ENCODE data around the gene CXCL10. TPM values are rescaled to one million over a fixed set of nuclear protein-coding genes. Genes with fewer than 3 reads are reported as not detected.

CXCL10 gene
- 7.1 TPM for polyA plus RNA-seq (2012; ENCODE audit: low read depth, missing spikeins)

GRCh38 chr4:76023389-76023788, at the start of gene CXCL10:
TSS of gene CXCL10 (minus strand) at chr4:76023497. CDS start at chr4:76023431, 66 bp downstream.
- no peak for DNase-seq (ENCODE audit: insufficient read length, low spot score)
- FAIRE-seq = peak; percentile 35
- TF ChIP-seq SPI1 (IDR thresholded peaks at IDR 0.05; ENCODE audit: low read depth, low read length) = 0 out of 2 replicates have a peak, but pooled peaks have one; percentile 5
- TF ChIP-seq POLR2AphosphoS5 (IDR thresholded peaks at IDR 0.05; ENCODE audit: low read depth, low read length) = no peak
- no peak for TF ChIP-seq PAX5 (IDR thresholded peaks at IDR 0.05; ENCODE audit: insufficient read depth, low read length, severe bottlenecking)

GRCh38 chr4:76072760-76073159, 49.5 kb upstream of the CXCL10 start:
- FAIRE-seq (no peak), DNase-seq (ENCODE audit: insufficient read length, low spot score) (no peak)
- TF ChIP-seq POLR2AphosphoS5 (IDR thresholded peaks at IDR 0.05; ENCODE audit: low read depth, low read length) (no peak), POLR2A (IDR thresholded peaks at IDR 0.05; ENCODE audit: low read depth, low read length) (no peak), PAX5 (IDR thresholded peaks at IDR 0.05; ENCODE audit: insufficient read depth, low read length, severe bottlenecking) (no peak), SPI1 (IDR thresholded peaks at IDR 0.05; ENCODE audit: low read depth, low read length) (no peak), TAF1 (IDR thresholded peaks at IDR 0.05; ENCODE audit: low read depth, low read length) (no peak), POU2F2 (IDR thresholded peaks at IDR 0.05; ENCODE audit: low read depth, low read length) (no peak)

DNA sequence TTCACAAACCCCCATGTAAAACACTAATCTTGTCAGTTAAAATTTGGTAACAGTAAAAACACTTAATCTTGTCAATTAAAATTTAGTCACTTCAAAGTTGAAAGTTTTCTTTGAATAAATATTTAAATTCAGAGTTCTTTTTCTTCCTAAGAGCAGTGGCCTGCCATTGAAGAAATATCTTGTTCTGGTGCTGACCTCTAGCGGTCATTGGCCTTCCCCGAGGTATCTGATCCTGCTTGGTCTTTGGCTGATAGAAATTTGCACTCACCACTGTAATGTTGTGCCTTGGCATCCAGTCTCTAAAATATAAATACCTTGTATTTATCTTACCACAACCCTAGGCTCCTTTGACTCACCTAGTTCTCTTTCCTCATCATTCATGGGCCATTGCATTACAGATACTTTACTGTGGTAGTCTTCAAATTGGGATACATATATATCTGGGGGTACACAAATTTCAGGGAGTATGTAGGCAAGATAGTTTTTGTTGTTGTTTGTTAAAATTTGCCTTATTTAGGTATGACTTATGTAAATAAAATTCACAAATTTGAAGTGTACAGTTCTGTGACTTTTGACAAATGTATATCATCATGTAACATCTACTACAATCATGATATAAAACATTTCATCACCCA, 44.5 kb upstream of the CXCL10 start:
- DNase-seq (ENCODE audit: insufficient read length, low spot score) (peak; percentile 32), FAIRE-seq (peak; percentile 92)
- TF ChIP-seq POU2F2 (IDR thresholded peaks at IDR 0.05; ENCODE audit: low read depth, low read length) = no peak
- no peak for TF ChIP-seq TAF1 (IDR thresholded peaks at IDR 0.05; ENCODE audit: low read depth, low read length)
- no peak for TF ChIP-seq POLR2AphosphoS5 (IDR thresholded peaks at IDR 0.05; ENCODE audit: low read depth, low read length)
- no peak for TF ChIP-seq POLR2A (IDR thresholded peaks at IDR 0.05; ENCODE audit: low read depth, low read length)

DNA sequence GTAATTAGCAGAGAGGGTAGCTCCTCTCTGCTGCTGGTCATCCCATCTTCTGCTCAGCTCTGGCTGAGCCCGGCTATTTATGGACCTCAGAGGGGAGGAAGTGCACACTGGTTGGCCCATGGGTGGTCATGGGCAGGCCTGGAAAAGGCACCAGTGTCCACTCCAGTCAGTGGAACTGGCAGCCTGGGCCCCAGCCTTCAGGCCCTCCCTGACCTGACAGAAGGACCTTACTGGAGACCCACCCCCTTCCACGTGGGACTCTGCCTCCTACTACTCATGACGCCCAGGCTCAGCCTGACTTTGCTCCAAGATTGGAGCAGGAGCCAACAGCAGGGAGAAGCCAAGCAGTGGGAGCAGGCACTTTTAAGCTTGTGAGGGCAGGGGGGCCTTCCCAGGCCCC, 43.2 kb upstream of the CXCL10 start:
- TF ChIP-seq TAF1 (IDR thresholded peaks at IDR 0.05; ENCODE audit: low read depth, low read length) = no peak
- no peak for TF ChIP-seq SPI1 (IDR thresholded peaks at IDR 0.05; ENCODE audit: low read depth, low read length)
- TF ChIP-seq POLR2A (IDR thresholded peaks at IDR 0.05; ENCODE audit: low read depth, low read length) = no peak
- no peak for TF ChIP-seq POU2F2 (IDR thresholded peaks at IDR 0.05; ENCODE audit: low read depth, low read length)
- no peak for TF ChIP-seq POLR2AphosphoS5 (IDR thresholded peaks at IDR 0.05; ENCODE audit: low read depth, low read length)
- no peak for TF ChIP-seq PAX5 (IDR thresholded peaks at IDR 0.05; ENCODE audit: insufficient read depth, low read length, severe bottlenecking)
- FAIRE-seq (no peak), DNase-seq (ENCODE audit: insufficient read length, low spot score) (no peak)

DNA sequence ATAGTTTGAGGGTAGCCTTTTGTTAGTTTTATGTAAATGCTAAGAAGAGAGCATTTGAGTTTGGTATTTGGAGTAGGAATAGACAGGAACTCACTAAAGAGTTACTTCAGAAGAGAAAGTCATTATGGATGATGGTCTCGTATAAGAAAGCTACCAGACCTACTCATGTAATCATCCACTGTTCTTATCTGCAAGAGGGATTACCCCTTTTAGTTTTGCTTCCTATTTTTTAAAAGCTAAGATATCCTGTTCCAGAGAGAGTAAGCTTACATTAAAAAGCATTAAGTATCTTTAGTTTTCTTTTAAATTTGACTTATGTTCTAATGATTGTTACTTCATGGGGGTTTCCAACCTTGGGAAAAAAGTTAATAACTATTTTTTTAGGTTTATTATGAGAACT, 38.7 kb upstream of the CXCL10 start:
- FAIRE-seq = peak; percentile 5
- DNase-seq (ENCODE audit: insufficient read length, low spot score) = no peak
- TF ChIP-seq SPI1 (IDR thresholded peaks at IDR 0.05; ENCODE audit: low read depth, low read length) = peak; percentile 37; the same call in 1 of the 2 replicates
- no peak for TF ChIP-seq TAF1 (IDR thresholded peaks at IDR 0.05; ENCODE audit: low read depth, low read length)

GRCh38 chr4:76061421-76061820, 38.1 kb upstream of the CXCL10 start:
- DNase-seq (ENCODE audit: insufficient read length, low spot score) (no peak), FAIRE-seq (no peak)
- TF ChIP-seq TAF1 (IDR thresholded peaks at IDR 0.05; ENCODE audit: low read depth, low read length) (no peak), POLR2A (IDR thresholded peaks at IDR 0.05; ENCODE audit: low read depth, low read length) (no peak), POU2F2 (IDR thresholded peaks at IDR 0.05; ENCODE audit: low read depth, low read length) (no peak), SPI1 (IDR thresholded peaks at IDR 0.05; ENCODE audit: low read depth, low read length) (no peak), POLR2AphosphoS5 (IDR thresholded peaks at IDR 0.05; ENCODE audit: low read depth, low read length) (no peak), PAX5 (IDR thresholded peaks at IDR 0.05; ENCODE audit: insufficient read depth, low read length, severe bottlenecking) (no peak)

DNA sequence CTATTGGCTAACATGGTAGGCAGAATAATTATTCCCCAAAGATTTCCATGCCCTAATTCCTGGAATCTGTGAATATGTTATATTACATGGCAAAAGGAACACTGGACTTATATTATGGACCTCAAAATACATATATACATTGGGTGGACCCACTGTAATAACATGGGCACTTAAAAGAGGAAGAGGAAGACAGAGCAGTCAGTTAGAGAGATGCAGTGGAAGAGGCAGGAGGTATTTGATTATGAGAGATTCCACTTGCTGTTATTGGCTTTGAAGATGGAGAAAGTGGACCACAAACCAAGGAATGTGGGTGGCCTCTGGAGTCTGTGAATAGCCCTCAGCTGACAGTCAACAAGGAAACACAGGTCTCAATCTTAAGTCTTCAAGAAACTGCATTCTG, 37.2 kb upstream of the CXCL10 start:
- DNase-seq (ENCODE audit: insufficient read length, low spot score) (no peak), FAIRE-seq (peak; percentile 35)
- no peak for TF ChIP-seq POLR2A (IDR thresholded peaks at IDR 0.05; ENCODE audit: low read depth, low read length)
- TF ChIP-seq PAX5 (IDR thresholded peaks at IDR 0.05; ENCODE audit: insufficient read depth, low read length, severe bottlenecking) = no peak
- peak; percentile 54; the same call in 1 of the 2 replicates for TF ChIP-seq SPI1 (IDR thresholded peaks at IDR 0.05; ENCODE audit: low read depth, low read length)

DNA sequence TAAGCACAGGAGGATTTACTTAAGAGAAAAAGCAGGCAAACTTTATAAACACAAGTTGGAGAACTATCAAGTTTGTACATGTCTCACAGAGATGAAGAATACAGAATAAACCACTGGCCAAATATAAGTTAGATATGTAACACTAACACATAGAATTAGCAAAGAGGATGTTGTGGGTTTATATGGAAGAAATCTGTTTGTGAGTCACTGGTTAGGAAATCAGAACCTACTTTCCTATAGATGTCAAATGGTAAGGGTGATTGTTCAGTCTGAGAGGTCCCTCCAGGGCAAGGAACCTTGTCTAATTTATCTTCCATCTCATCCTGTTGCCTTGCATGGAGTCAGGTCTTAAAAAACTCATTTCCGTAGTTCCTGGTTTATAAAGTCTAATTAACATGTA, 36.5 kb upstream of the CXCL10 start:
- TF ChIP-seq PAX5 (IDR thresholded peaks at IDR 0.05; ENCODE audit: insufficient read depth, low read length, severe bottlenecking) (no peak), SPI1 (IDR thresholded peaks at IDR 0.05; ENCODE audit: low read depth, low read length) (no peak), TAF1 (IDR thresholded peaks at IDR 0.05; ENCODE audit: low read depth, low read length) (no peak), POLR2AphosphoS5 (IDR thresholded peaks at IDR 0.05; ENCODE audit: low read depth, low read length) (no peak), POLR2A (IDR thresholded peaks at IDR 0.05; ENCODE audit: low read depth, low read length) (no peak)
- FAIRE-seq (peak; percentile 64), DNase-seq (ENCODE audit: insufficient read length, low spot score) (no peak)

GRCh38 chr4:76058888-76059426, 35.7 kb upstream of the CXCL10 start:
- DNase-seq (ENCODE audit: insufficient read length, low spot score) = no peak
- TF ChIP-seq POU2F2 (IDR thresholded peaks at IDR 0.05; ENCODE audit: low read depth, low read length) (no peak), SPI1 (IDR thresholded peaks at IDR 0.05; ENCODE audit: low read depth, low read length) (no peak), PAX5 (IDR thresholded peaks at IDR 0.05; ENCODE audit: insufficient read depth, low read length, severe bottlenecking) (no peak), POLR2AphosphoS5 (IDR thresholded peaks at IDR 0.05; ENCODE audit: low read depth, low read length) (no peak), POLR2A (IDR thresholded peaks at IDR 0.05; ENCODE audit: low read depth, low read length) (no peak), TAF1 (IDR thresholded peaks at IDR 0.05; ENCODE audit: low read depth, low read length) (no peak)
- peak; percentile 20 for FAIRE-seq

DNA sequence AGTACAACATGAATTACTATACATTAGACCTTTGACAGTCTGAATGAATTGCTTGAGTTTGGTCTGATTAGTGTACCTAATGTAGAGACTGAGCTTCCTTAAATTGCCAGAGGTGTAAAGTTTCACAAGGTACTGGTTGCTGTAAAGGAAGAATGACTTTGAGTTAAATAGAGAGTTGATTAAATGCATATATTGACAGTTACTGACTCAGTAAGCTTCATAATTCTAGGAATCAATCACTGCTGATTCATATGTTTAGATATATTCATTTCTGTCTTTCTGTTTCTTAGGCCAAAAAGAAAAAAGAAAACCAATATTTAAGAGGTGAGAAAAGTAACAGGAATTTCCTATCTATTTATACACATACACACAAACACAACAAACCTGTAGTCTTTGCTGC, 35.0 kb upstream of the CXCL10 start:
- TF ChIP-seq POLR2A (IDR thresholded peaks at IDR 0.05; ENCODE audit: low read depth, low read length) = no peak
- no peak for TF ChIP-seq POLR2AphosphoS5 (IDR thresholded peaks at IDR 0.05; ENCODE audit: low read depth, low read length)
- no peak for TF ChIP-seq SPI1 (IDR thresholded peaks at IDR 0.05; ENCODE audit: low read depth, low read length)
- peak; percentile 88 for TF ChIP-seq PAX5 (IDR thresholded peaks at IDR 0.05; ENCODE audit: insufficient read depth, low read length, severe bottlenecking)
- TF ChIP-seq TAF1 (IDR thresholded peaks at IDR 0.05; ENCODE audit: low read depth, low read length) = no peak
- TF ChIP-seq POU2F2 (IDR thresholded peaks at IDR 0.05; ENCODE audit: low read depth, low read length) = no peak
- FAIRE-seq (peak; percentile 26), DNase-seq (ENCODE audit: insufficient read length, low spot score) (no peak)
